Transverse colon (tissue), 4 donors: ENCODE data around the gene LPAR2.

Experiments used
- CTCF ChIP-seq, 5 experiments: fragments of 200-600 bp in 3 of 5; fragments of 450-650 bp in 2 of 5; sonication (generic) in 3 of 5; IDR thresholded peaks; 1 replicate in 2 of 5; 2 replicates in 3 of 5; pipeline ENCODE4 v1.5.1; 2016 to 2017; ENCODE audit warnings: antibody characterized with exemption in 5 of 5, inconsistent platforms in 3 of 5, mild to moderate bottlenecking in 2 of 5, moderate library complexity in 1 of 5
- EP300 ChIP-seq: sonication (generic); formaldehyde crosslinking; IDR thresholded peaks from one replicate; pipeline ENCODE4 v1.6.1; 2017; ENCODE audit warnings: antibody characterized with exemption, low read depth
- POLR2A ChIP-seq: fragments of 450-650 bp; IDR thresholded peaks from one replicate; pipeline ENCODE4 v1.6.1; 2016; ENCODE audit warnings: antibody characterized with exemption, mild to moderate bottlenecking, moderate library complexity
- POLR2AphosphoS5 ChIP-seq, 3 donors: sonication (generic); formaldehyde crosslinking; IDR thresholded peaks; one replicate each; pipeline ENCODE4 v1.6.1; 2016; ENCODE audit warnings: antibody characterized with exemption in 3 of 3

GRCh38 chr19:19636573-19637185 is 8.7 kb upstream of the LPAR2 start:
- TF ChIP-seq EP300 (no peak), CTCF (IDR thresholded peaks at IDR 0.05) (no peak), POLR2A (no peak), POLR2AphosphoS5 (IDR thresholded peaks at IDR 0.05) (no peak)
